ENCODE data around the gene HRK.

The HRK gene

DNA sequence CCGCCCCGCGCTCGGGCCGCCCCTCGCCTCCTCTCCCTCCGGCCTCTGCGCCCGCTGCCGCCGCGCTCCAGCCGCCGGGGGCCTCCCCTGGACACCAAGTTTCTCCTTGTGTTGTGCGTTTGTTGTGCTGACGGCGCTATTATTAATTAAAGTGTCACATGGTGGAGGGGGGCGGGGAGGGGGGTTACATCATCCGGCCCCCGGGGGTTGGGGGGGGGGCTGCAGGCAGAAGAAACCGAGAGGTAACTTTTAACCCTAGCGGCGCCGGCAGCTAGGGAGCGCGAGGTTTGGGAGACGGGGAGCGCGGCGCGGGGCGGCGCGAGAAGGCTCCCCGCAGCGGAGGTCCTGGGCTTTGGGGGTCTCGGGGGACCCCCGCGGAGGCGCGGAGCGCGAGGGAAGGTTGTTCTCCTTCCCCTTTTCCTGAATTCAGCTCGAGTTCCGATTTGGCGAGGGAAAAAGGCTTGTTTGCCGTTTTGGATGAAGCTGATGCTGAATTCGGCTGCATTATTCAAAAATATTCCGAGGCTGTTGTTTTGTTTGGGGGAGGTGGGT, at the start of gene HRK:
HRK (minus strand) TSS at position 117 of the 552 bp plus-strand sequence. CDS start 134 bp downstream, outside the sequence.
- peak; percentile 32 to 44 for DNase-seq

DNA sequence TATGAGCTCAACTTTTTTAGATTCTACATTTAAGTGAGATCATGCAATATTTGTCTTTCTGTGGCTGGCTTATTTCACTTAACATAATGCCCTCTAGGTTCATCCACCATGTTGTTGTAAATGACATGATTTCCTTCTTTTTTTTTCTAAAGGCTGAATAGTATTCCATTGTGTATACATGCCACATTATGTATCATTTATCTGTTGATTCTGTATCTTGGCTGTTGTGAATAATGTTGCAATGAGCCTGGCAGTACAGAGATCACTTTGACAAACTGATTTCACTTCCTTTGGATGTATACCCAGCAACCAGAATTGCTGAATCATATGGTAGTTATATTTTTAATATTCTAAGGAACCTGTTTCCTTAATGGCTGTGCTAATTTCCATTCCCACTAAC, 48.6 kb upstream of the HRK start:
- no peak for DNase-seq

DNA sequence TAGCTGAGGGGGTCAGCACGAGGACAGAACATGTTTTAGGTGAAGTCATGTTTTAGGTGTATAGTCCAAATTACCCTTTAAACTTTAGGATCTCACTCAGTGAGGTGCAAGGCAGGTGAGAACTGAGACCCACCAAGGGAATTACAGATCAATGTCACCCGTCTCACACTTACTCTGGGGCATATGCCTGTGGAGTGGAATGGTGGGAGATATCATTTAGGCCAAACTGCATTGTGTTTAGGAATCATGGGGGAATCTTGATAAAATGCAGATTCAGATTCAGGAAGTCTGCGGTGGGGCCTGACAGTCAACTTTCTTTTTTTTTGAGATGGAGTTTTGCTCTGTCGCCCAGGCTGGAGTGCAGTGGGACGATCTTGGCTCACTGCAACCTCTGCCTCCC, 47.3 kb upstream of the HRK start:
- DNase-seq: no peak

DNA sequence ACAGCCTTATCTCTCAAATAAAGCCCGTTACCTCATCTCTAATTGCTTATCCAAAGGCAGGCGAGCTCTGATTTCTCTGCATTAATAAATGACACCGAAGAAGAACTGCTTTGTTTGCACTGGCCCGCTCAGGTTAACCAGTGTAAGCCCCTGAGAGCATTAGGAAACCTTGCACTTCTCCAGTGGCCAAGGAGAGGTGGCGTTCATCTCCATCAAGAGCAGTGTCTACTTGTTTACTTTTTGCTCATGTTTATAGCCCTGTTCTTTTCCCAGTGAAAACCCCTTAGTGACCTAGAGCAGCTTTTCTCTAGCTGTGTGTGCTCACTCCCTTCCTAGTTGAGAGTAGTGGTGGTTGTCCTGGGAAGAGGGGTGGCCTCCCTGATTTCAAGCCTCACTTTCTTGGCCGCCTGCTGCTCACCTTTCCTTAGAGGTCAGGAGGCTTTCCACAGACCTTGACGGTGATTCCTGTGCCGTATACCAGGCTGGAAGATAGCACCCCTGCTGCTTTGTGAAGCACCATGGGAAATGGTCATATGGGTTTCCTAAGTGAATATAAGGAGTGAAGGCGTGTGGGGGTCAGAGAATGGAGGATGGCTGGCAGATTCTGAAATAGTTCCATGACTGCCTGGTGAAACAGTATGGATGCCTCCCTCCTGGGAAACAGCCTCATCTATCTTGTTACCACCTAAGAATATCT, 46.2 kb upstream of the HRK start:
- no peak for DNase-seq

DNA sequence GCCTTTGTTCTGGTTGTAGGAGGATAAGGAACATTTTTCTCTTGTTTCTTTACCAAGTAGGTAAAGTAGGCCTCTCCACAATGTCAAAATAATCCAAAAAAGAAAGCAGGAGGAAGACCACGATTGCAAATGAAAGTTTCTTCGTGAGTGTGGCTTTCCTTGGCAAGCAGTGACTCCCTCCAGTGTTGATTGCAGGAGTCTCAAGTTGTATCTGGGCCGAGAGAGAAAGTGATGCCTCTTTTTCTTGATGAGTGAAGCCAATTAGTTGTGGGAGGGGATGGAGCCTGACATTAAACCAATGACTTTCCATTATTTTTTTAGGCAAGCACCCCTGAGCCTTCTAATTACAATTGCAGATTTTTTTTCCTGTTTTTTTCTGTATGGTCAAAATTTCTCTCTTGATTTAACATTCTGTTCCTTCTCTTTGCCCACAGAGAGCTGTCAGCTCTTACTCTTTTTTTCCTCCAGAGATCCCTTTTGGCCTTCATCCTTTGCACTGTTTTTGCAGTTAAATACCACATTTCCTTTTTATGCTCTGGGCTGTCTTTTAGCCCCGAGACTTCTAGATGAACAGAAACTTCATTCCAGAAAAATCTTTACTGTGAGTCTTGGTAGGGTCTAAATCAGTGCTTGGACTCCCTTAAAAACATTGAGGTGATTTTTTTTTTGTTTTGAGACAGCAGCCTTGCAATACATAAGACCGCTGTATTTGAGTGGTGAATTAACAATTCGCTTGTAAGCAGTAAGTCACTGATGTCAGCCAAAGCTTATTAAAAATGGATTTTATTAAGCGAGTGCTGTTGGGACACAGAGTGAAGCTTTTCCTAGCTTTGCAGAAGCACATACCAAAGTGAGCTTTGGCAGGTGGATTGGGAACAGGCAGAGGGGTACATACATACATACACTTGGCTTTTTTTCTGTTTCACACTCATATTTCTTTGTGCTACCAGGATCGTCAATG, 45.3 kb upstream of the HRK start:
- DNase-seq: no peak

DNA sequence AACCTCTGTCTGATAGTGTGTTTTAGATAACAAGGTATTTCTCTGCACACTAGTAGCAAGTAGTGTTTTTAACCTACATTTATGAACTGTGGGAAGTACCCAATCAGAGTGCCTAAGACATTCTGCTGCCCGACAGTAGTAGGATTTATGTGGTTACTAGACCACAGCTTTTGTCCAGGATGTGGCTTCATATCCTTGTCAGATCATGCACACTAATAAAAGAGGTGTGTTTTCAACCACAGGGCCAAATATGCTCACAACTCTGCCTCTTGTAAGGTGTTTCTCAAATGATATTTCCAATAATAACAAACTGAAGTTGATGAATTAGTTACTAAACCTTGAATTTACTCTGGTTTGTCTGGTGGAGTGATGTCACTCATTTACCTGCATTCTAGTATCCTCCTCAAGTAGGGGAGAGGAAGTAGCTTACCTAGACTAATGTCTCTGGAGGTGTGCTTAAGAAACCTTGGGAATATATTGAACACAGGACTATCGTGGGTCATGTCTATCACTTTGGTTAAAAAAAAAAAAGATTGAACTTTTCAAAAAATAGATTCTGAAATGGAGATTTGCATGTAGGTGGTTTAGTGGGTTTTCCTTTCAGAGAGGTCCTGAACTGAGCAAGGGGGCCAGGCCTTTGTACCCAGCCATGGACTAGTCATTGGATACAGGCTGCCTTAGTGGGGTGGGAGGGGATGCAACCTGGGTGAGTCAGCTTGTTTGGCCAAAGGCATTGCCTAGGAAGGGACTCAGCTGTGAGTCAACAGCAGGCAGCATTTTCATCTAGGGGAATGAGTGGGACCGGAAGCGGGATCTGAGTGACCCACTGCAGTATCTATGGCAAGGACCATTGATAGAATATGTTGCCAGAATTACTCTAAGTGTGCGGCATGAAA, 43.6 kb upstream of the HRK start:
- peak in 1 of 2 experiments; percentile 2 for DNase-seq

DNA sequence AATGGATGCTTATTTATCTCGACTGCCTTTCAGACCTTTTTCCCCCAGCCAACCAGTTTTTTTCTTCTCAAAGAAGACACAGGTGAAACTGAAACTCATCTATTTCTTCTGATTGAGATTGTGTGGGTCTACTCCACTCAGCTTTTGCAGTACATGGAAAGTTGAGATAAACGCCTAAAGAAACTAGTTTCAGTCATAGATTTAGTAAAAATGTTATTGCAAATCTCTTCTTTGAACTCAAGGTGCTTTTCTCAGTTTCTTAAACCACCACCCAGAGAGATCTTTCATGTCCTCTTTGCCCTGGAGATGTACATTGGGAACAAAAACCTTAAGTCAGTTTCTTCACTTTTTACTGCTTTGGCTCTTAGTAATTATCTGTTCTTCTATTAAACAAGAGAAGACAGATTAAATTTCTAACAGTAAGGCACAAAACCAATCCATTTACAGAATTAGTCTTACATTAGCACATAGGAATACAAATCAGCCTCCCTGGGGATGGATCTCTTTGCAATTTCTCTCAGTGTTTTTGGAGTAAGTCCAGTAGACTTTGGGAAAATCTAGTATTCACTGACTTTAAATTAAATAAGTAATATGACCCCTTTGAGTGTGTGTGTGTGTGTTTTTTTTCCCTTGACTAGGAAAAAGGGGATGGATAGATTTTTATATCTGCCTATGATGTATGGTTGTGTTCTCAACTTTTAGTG, 41.1 kb upstream of the HRK start:
- DNase-seq: no peak

DNA sequence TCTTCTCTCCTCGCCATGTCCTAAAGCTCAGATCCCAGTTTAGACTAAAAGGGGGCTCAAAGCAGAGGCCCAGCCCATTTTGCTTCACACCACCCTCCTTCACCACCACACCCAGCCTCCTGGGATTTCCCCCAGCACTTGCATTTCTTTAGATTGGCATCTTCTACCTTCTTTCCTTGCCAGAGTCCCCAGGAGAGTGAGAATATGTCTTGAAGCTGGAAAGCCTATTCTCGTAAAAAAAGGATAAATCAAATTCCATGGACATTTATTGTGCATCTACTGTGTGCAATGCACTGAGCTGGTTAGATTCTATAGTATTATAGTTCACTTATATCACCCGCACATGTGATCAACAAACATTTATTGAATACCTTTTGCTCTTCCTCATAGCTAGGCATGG, 39.7 kb upstream of the HRK start:
- no peak for DNase-seq

DNA sequence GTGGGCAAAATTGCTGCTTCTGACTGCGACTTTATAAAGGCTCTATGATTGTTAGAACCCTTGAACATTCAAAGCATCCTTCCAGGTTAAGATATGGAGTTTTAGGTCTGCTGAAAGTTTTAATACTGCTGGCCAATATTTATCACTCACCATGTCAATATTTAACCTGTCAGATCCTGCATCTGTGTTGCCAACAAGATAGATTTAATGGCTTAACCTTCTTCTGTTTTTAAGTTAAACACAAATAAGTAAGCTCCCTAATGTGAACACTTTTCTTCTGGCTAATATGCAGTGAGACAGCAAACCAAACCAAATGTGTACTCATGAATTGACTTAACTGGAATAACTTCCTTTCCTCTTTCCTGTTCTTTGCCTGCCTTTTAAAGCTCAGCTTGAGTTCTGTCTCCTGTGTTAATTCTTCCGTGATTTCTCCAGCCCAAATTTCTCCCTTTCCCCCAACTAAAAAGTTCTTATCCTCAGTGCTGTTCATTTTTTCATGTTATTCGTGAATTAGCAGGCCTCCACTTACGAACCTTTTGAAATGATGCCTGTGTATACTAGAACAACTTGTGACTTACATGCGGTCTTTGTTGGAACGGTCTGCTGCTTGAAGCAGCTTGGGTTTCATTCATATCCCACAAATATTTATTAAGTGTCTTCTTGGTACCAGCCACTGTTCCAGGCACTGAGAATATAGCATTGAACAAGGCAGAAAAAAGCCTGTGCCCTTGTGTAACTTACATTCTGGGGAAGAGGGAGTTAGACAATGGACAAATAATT, 38.7 kb upstream of the HRK start:
- no peak for DNase-seq

DNA sequence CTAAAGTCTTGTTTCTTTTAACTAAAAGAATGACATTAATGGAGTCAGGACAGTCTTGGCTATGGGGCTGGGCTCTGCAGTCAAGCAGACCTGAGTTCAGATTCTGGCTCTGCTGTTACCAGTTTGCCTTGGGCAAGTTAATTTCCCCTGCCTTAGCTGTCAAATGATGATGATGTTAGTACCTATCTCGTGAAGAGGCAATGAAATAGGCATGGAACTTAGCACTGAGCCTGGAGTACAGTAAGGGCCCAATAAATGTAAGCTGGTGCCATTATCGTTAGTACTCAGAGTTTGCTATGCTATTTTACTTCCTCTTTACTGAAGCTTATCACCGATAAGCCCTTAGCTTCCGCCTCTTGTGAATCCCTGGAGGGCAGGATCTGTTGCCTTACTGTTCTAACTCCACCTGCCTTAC, 38.0 kb upstream of the HRK start:
- no peak for DNase-seq

DNA sequence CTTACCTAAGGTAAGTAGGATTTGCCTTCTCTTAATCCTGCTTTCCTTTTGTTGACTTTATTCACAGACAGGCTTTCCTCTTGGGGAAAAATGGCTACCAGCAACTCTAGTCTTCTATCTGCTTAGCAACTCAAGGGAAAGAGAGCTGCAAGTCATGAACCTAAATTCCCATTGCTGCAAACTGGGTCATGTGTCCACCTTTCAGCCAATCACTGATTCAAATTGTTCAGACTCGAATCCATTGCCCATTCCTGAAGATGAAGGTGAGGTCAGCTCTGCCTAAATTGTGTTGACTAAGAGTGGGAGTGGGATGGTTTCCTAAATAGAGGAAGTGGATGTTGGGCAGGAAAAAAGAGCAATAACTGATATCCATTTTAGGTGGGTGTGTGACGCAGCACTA, 37.2 kb upstream of the HRK start:
- no peak for DNase-seq

DNA sequence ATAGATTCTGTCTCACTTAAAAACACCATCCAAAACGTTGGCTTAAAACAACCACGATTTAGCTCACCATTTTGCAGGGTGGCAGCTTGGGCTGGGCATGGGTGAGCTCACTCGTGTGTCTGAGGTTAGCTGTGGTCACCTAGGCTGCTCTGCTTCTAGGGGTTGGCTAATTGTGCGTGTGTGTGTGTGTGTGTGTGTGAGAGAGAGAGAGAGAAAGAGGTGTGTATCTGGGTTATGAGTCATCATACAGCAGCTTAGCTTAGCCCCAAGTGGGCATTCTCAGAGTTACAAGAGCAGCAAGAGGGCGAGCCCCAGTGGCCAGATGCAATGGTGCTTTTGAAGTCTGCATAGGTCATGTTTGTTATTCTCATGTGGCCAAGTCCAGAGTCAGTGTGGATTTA, 35.5 kb upstream of the HRK start:
- peak; percentile 76 to 85 for DNase-seq

DNA sequence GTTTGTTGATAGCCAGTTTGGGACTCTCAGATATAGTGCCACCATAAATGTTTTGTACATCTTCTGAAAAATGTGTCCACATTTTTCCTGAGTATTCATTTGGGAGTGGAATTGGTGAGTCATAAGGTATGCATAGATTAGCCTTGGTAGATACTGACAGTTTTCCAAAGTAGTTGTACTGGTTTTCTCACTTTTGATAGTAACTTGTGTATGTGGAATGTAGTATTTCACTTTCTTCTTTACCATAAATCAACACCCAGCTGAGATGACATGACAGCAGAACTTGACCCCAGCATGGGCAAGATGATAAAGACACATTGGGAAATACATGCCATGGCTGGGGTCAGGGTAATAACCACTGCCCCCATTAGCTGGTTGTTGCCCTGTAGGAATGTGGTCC, 34.9 kb upstream of the HRK start:
- DNase-seq: no peak

DNA sequence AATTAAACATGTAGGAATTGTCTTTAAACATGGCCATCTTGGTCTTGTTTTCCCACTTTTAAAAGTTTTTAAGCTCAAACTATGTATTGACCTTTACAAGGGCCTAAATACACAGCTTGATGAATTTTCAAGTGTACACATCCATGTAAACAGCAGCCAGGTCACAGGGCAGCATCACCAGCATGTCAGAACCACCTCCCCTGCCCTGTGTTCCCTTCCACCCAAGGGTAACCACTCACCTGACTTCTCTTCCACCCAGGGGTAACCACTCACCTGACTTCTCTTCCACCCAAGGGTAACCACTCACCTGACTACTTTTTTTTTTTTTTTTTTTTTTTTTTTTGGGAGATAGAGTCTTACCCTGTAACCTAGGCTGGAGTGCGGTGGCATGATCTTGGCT, 34.1 kb upstream of the HRK start:
- no peak for DNase-seq

DNA sequence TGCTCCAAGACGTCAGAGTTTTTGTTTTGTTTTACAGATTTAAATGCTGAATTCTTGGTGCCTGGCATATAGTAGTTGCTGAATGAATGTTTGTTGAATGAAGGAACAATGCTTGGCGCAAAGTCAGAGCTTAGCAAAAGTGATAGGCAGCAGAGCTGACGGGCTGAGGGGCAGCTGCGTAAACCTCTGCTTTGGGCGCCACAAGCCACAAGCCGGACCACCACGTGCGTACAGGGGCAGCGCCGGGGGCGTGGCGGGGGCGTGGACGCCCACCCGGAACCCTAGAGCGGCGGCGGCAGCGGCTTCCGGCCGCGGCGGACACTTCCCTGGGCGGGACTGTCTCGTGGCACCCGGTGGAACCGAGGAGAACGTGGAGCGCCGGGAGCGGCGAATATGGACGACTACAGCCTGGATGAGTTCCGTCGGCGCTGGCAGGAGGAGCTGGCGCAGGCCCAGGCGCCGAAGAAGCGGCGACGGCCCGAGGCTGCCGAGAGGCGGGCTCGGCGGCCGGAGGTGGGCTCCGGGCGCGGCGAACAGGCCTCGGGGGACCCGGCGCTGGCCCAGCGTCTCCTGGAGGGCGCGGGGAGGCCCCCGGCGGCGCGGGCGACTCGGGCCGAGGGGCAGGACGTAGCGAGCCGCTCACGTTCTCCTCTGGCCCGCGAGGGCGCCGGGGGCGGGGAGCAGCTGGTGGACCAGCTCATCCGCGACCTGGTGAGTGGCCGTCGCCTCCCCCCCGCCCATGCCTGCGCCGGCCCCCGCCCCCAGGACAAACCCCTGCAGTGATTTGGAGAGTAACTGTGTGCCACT, 29.6 kb upstream of the HRK start, which contains the start of gene FBXW8:
FBXW8 (plus strand) TSS at position 306 of the 807 bp plus-strand sequence; CDS start at position 394, 88 bp downstream.
- peak; percentile 77 to 88 for DNase-seq

DNA sequence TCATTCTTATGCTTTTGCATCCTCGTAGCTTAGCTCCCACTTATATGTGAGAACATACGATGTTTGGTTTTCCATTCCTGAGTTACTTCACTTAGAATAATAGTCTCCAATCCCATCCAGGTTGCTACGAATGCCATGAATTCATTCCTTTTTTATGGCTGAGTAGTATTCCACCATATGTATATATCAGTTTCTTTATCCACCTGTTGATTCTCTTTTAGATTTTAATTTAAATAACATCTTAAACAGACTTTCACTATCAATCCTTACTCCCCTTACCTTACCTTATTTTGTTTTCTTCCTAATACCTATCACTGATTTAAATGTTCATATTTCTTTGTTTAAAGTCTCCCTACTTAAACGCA, 29.0 kb upstream of the HRK start:
- DNase-seq: no peak

DNA sequence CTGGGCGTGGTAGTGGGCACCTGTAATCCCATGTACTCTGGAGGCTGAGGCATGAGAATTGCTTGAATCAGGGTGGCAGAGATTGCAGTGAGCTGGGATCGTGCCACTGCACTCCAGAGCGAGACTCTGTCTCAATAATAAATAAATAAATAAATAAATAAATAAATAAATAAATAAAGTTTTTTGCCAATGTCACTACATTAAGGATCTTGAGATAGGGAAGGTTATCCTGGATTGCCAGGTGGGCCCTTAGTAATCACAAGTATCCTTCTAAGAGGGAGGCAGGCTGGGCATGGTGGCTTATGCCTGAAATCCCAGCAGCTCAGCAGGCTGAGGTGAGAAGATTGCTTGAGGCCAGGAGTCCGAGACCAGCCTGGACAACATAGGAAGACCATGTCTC, 25.0 kb upstream of the HRK start:
- DNase-seq: no peak

DNA sequence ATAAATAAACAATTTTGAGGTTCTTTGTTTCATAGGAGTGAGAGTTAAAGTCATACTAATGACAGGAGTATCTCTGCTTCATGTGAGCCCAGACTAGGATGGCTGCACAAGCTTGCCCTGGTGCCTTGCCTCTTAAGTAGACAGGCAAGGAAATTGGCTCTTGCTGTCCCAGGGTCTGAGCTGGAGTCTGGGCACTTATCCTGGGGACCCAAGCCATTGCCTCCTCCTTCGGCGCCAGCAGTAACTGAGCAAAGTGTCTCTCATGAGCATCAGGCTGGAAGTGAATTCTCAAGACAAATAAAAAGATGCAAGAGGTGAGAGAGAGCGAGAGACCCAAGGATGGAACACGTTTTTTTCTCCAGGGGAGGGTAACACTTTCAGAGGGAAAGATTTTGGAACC, 22.6 kb upstream of the HRK start:
- no peak for DNase-seq

DNA sequence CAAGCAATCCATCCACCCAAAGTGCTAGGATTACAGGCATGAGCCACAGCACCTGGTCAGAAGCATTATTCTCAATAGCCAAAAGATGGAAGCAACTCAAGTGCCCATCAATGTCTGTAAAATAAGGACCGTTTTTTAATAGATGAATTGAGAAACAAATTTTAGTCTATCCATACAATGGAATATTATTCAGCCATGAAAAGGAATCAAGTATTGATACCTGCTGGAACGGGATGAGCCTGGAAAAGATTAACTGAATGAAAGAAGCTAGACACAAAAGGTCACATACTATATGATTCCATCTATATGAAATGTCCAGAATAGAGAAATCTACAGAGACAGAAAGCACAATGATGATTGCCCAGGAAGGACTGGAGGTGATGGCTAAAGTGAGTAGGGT, 20.4 kb upstream of the HRK start:
- no peak for DNase-seq

DNA sequence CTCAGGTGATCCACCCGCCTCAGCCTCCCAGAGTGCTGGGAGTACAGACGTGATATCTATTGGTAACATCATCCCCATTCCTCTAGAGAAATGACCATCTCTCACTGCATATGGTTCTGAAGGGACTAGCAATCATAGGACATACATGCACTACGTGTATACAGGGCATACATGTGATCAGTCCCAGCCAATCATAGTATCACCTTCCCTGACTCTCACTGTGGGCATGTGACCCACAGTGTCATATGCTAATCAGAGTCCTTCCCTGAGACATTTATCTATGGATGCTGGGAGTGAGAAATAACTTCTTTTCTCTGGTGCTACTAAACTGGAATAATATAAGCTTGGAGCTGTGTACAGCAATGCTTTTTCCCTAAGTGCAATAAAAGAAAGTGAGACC, 17.4 kb upstream of the HRK start:
- no peak for DNase-seq

Measured in SHP77 (cell line).